Activated T-helper 1 cell treated with anti-CD3 and anti-CD28 coated beads, Interleukin-12 subunit alpha, Interleukin-12 subunit beta, Interleukin-2, Interleukin-4 antibody, amounts not matched to agents 30 ng/mL and 10 ng/mL and 1 ng/mL, durations not matched to agents 14 hours and 24 hours and 36 hours (primary cell): ENCODE results near the gene RPA1. TPM values are rescaled to one million over a fixed set of nuclear protein-coding genes. Genes with fewer than 3 reads are reported as not detected.

ENCODE experiments used
- DNase-seq: peaks from one replicate; pipeline ENCODE4 v3.0.0; 2021; ENCODE audit warnings: low spot score
- H3K27ac Mint-ChIP-seq: one replicate; pipeline ENCODE4 v1.8.0; 2021; ENCODE audit warnings: mild to moderate bottlenecking, mixed read lengths
- H3K27me3 Mint-ChIP-seq: one replicate; pipeline ENCODE4 v1.8.0; 2022; ENCODE audit warnings: mild to moderate bottlenecking, moderate library complexity, mixed read lengths; ENCODE audit not compliant: insufficient read depth
- H3K36me3 Mint-ChIP-seq: one replicate; pipeline ENCODE4 v1.8.0; 2021; ENCODE audit warnings: low read depth, mixed read lengths
- H3K4me1 Mint-ChIP-seq: one replicate; pipeline ENCODE4 v1.8.0; 2021; ENCODE audit warnings: low read depth, mixed read lengths
- H3K4me3 Mint-ChIP-seq: one replicate; pipeline ENCODE4 v1.8.0; 2021; ENCODE audit warnings: mild to moderate bottlenecking, moderate library complexity, mixed read lengths
- H3K9me3 Mint-ChIP-seq: one replicate; pipeline ENCODE4 v1.8.0; 2021; ENCODE audit warnings: mixed read lengths
- intact Hi-C: fragments of 100-400 bp; cut with micrococcal nuclease; formaldehyde crosslinking; loops from one replicate; pipeline ENCODE4 v1.15.1; 2024
- total RNA-seq: library from RNA; stranded (reverse); gene quantifications from 2 replicates; pipeline ENCODE4 v1.2.3, GENCODE V29; 2022

RPA1 gene
- total RNA-seq, 1 donor from 2014 or later = 269 TPM

- Mint-ChIP-seq H3K4me3 (no peak overlapping the region), H3K27me3 (no peaks in the 10 kb centered on the region), H3K27ac (no peak overlapping the region), H3K4me1 (no peaks in the 10 kb centered on the region), H3K9me3 (no peaks in the 10 kb centered on the region), H3K36me3 (no peaks in the 10 kb centered on the region)
- intact Hi-C loops = no loop called here
- DNase-seq = no peak
Measured at GRCh38 chr17:1946021-1946932, 116.5 kb downstream of the RPA1 start.

GRCh38 chr17:1947229-1947742 is 117.5 kb downstream of the RPA1 start:
- H3K36me3 Mint-ChIP-seq = no peaks in the 10 kb centered on the region
- H3K9me3 Mint-ChIP-seq = no peaks in the 10 kb centered on the region
- no peak overlapping the region for H3K27ac Mint-ChIP-seq
- H3K27me3 Mint-ChIP-seq = no peaks in the 10 kb centered on the region
- no peak for DNase-seq
- H3K4me3 Mint-ChIP-seq = no peak overlapping the region
- no peaks in the 10 kb centered on the region for H3K4me1 Mint-ChIP-seq
- intact Hi-C loops = no loop called here

DNA sequence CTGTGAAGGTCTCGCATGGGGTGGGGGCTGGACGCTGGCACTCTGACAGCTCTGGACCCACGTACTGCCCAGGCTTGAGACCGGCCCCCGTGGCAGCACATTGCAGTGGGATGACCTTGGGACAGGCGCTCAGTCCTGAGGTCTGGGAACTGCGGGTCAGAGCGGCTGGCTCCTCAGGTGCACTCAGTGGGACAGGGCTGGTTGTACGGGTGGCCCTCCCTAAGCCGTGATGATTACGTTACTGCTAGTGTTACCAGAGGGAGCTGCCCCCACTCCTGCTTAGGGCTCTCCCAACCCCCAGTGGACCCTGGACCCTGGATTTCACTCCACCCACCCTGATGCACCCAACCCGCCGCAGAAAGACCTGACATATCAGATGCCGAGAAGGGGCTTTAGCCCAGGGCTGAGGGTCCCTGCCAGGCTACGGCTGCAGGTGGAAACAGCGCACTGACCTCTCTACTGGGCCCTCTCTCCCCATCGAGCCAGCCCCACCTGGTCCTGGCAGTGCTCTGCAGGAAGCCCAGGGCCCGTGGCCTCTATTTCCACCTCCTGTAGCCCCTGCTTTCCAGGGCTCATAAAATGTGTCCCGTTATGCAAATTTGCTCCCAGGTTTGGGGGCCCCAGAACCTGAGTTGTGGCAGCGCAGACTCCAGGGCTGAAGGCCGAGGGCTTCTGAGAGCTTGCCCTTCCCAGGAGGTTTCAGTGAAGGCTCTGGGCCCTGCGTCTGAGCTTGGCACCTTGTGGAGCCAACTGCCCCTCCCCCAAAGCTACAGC is 118.1 kb downstream of the RPA1 start:
- H3K27me3 Mint-ChIP-seq = no peaks in the 10 kb centered on the region
- H3K4me3 Mint-ChIP-seq = no peak overlapping the region
- no peaks in the 10 kb centered on the region for H3K9me3 Mint-ChIP-seq
- no peak for DNase-seq
- H3K4me1 Mint-ChIP-seq = no peaks in the 10 kb centered on the region
- intact Hi-C loops = no loop called here
- H3K36me3 Mint-ChIP-seq = no peaks in the 10 kb centered on the region
- H3K27ac Mint-ChIP-seq = no peak overlapping the region

- Mint-ChIP-seq H3K4me3 (no peak overlapping the region), H3K36me3 (no peaks in the 10 kb centered on the region), H3K27ac (no peak overlapping the region), H3K4me1 (no peaks in the 10 kb centered on the region), H3K27me3 (no peaks in the 10 kb centered on the region), H3K9me3 (no peaks in the 10 kb centered on the region)
- no peak for DNase-seq
- intact Hi-C loops = no loop called here
Measured at GRCh38 chr17:1948517-1948825, 118.7 kb downstream of the RPA1 start.

Other genes with a start within 250 kb of the RPA1 start
- gene SLC43A2, start 201.2 kb upstream of the RPA1 start, total RNA-seq = 1.7 and 2.5 TPM in 2 replicates
- gene SCARF1, start 184.3 kb upstream of the RPA1 start, total RNA-seq = 7.3 and 9.3 TPM in 2 replicates
- gene RILP, start 180.1 kb upstream of the RPA1 start, total RNA-seq = 6.8 and 7.4 TPM in 2 replicates
- 405 and 410 TPM in 2 replicates for gene PRPF8, start 145.1 kb upstream of the RPA1 start, total RNA-seq
- 0.12 and 0.13 TPM in 2 replicates for gene TLCD2, start 119.6 kb upstream of the RPA1 start, total RNA-seq
- 21.6 and 21.9 TPM in 2 replicates for gene WDR81, start 105.3 kb upstream of the RPA1 start, total RNA-seq
- gene SERPINF2, start 87.1 kb upstream of the RPA1 start, total RNA-seq = 0.12 and 0.41 TPM in 2 replicates
- gene SERPINF1, start 67.9 kb upstream of the RPA1 start, total RNA-seq = not detected in 2 replicates
- 28.4 and 33.4 TPM in 2 replicates for gene SMYD4, start 103 bp upstream of the RPA1 start, total RNA-seq
- gene RTN4RL1, start 195.3 kb downstream of the RPA1 start, total RNA-seq = 1.0 TPM in 2 replicates
- 49.4 and 61.3 TPM in 2 replicates for gene DPH1, start 200.1 kb downstream of the RPA1 start, total RNA-seq
- gene OVCA2, start 212.0 kb downstream of the RPA1 start, total RNA-seq = 43.9 and 44.0 TPM in 2 replicates
- 45.6 and 47.0 TPM in 2 replicates for gene HIC1, start 225.1 kb downstream of the RPA1 start, total RNA-seq